Skin of body (tissue), 2 donors: ENCODE results near the gene CEP128. TPM values are rescaled to one million over a fixed set of nuclear protein-coding genes. Genes with fewer than 3 reads are reported as not detected.
A peak's percentile ranks its signal among the peaks of the same experiment; 100 is the strongest.
"Not testable (repeated sequence)": the region's sequence is repeated elsewhere in the genome, so short reads cannot be mapped to it uniquely, and the experiment has no call there.

Experiments
- DNase-seq: peaks from one replicate; lab custom pipeline; 2025; lab: John Stamatoyannopoulos, UW
- total RNA-seq: library from RNA; depleted of rRNA; stranded (reverse); fragments of >200 nt; gene quantifications from one replicate; pipeline ENCODE4 v1.2.3, GENCODE V29; 2014

Gene CEP128
- total RNA-seq, 1 donor from 2014 or later, result 11.8 TPM

DNA sequence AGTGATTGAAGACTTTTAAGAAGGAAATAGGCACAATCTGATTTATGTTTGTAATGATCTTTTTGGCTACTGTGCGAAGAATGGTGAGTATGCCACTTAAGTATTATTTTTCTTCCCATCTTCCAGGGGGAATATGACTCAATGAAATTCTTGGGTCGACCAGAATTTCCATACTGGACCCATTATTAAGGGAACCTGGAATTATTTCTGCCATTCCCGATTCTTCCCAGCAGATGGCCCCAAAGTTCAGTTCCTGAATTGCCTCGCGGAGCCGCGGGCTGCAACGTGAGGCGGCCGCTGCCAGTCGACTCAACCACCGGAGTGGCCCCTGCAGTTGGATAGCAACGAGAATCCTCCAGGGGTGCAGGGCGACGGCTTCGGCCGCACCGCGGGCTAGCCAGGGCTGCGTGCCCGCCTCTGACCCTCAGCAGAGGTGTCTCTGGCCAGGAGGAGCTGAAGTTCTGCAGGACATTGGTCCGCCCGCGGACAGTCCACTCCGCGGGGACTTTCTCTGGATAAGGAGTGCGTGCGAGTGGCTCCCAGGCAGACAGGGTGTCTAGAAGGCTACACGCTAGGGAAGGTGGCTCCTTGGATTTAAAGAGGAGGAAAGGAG is 13.3 kb upstream of the CEP128 start:
- peak; percentile 51 for DNase-seq

DNA sequence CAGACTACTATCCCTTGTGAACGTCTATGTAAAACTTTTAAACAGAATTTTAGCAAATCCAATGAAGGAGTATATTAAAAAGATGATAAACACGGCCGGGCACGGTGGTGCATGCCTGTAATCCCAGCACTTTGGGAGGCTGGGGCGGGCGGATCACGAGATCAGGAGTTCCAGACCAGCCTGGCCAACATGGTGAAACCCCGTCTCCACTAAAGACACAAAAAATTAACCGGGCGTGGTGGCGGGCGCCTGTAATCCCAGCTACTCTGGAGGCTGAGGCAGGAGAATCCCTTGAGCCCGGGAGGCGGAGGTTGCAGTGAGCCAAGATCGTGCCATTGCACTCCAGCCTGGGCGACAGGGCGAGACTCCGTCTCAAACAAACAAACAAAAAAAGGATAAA is 11.7 kb upstream of the CEP128 start:
- not testable (repeated sequence) for DNase-seq

DNA sequence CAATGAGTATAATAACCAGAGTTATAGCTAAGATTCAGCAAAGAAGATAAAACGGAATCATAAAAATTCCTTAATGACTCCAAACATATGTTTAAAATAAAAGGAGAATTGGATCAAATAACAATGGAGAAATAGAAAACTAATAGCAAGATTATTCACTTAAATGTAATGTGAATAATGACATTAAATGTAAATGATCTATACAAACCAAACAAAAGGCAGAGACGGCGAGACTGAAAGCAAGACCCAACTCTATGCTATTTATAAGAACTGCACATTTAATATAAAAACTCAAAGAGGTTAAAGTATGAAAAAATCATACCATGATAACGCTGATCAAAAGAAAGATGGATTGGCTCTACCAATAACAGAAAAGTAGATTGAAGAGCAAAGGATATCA is 10.0 kb upstream of the CEP128 start:
- no peak for DNase-seq

DNA sequence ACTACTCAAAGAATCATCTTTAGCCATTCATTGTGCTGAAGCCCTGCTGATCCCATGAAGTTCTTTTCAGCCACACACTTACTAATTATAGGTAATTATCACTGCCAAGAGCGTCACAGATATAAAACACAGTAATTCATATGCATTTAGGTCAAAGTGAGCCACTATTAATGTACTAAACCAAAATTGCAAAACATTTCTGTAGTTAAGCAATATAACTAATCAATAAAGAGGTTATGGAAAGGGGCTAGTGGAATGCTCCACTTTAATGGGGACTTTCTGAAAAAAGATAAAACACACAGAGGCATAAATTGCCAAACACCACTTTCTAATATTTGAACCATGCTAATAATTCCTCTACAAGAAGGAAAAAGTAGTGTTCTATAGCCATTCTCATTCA is 6.8 kb upstream of the CEP128 start:
- DNase-seq, result no peak

DNA sequence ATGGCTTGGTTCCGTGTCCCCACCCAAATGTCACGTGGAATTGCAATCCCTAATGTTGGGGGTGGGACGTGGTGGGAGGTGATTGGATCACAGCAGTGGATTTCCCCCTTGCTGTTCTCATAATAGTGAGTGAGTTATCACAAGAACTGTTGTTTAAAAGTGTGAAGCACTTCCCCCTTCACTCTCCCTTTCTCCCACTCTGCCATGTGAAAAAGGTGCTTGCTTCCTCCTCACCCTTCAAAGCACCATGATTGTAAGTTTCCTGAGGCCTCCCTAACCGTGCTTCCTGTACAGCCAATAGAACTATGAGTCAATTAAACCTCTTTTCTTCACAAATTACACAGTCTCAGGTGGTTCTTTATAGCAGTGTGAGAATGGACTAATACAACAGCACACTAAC is 5.3 kb upstream of the CEP128 start:
- no peak for DNase-seq

DNA sequence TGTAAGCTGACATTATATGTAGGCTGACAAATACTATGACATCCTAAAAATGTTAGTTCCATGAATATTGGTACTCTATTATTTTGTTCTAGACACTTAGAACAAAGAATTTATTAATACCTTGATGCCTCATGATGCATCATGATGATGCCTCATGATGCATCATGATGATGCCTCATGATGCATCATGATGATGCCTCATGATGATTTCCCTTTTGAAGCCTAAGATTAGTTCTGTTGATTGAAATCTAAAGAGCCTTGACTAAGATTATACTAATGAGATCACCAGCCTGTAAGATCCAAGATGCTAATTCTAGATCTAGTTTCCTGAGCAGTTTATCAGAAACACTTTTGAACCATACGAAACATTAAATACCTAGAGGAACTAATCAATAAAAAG is 4.6 kb upstream of the CEP128 start:
- no peak for DNase-seq

DNA sequence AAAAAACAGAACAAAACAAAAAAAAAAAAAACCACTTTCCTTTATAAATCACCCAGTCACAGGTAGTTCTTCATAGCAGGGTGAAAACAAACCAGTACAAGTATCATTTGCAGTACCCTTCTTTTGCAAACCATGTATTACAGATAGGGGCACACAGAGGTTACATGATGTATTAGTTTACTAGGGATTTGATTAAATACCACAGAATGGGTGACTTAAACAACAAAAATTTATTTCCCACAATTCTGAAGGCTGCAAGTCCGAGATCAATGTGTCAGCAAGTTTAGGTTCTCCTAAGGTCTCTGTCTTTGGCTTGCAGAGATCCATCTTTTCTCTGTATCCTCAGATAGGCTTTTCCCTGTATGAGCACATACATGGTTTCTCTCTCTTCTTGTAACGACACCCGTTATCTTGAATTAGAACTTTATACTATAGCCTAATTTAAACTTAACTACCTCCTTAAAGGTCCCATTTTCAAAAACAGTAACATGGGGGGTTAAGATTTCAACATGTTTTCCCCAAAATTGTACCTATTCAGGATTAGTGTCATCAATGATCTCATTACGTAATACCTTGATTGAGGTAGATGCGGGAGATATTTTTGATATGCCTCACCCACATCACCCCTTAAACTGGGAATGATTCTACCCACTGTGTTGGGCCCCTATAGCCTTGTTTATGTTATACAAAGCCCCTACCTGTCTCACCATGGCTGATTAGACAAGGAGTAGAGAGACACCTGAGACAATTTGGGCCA is 3.5 kb upstream of the CEP128 start:
- no peak for DNase-seq

DNA sequence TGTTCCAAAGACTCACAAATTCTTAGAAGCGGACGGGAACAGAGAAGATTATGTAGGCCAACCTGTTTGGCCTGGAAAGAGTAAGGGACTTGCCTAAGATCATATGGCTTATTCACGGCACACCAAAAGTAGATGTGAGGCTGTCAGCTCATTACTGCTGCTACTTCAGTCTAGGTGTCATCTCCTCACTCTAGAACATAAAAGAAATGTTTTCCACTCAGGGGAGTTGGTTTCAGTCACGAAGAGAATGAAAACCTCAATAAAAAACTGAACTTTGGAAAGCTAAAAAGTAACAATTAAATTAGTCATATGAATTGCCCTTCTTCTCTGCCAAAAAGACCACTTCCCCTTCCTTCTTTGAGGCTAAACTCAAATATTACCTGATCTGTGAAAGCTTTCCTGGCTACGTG is 658 bp upstream of the CEP128 start:
- no peak for DNase-seq

DNA sequence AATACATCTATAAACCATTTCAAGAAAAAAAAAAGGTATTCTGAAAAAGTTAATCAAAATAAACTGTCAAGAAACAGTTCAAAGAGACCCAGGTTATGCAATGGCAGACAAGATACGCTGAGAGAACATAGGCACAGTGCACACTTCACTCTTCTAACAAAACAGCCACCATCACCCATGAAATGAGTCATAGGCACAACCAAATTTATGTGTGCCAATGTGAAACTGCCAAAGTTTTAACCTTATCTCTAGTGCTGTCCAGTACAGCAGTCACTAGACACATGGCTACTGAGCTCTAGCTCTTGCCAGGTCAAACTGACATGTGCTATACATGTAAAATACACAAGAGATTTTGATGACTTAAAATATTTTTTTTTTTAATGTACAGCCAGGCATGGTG is 1.4 kb downstream of the CEP128 start:
- DNase-seq, result no peak

DNA sequence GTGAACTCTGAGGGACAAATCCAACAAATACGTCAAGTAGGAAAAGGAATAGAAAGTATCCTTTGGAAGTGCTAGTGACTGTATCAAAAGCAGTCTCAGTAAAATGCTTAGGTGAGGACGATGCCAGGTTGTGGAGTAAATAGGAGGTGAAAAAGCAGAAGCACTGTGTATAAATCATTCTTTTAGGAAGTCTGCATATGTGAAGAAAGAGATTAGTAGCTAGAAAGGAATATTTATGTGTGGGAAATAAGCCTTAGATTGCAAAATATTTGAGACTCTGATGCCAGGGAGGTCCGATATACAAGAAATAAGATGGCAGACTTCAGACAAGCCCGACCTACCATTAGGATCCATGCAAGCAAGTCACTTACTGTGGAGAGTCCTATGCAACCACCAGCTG is 7.9 kb downstream of the CEP128 start:
- DNase-seq, result no peak

DNA sequence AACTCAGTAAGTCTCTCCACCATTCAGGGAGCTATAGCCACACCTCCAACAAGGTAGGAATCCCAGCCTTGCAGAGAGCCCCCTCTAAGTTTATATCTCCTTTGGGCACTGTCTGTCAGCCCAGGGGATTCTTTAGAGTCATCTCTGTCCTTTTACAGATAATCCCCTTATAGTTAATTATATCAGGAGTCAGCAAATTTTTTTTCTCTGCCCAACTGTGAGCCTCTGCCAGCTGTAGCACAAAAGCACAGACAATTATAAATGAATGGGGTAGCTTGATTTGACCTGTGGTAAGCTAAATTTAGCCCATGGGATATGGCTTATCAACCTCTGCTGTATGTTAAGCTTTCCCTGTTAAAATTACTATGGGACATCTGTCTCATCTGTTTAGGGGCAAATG is 8.3 kb downstream of the CEP128 start:
- DNase-seq, result no peak

DNA sequence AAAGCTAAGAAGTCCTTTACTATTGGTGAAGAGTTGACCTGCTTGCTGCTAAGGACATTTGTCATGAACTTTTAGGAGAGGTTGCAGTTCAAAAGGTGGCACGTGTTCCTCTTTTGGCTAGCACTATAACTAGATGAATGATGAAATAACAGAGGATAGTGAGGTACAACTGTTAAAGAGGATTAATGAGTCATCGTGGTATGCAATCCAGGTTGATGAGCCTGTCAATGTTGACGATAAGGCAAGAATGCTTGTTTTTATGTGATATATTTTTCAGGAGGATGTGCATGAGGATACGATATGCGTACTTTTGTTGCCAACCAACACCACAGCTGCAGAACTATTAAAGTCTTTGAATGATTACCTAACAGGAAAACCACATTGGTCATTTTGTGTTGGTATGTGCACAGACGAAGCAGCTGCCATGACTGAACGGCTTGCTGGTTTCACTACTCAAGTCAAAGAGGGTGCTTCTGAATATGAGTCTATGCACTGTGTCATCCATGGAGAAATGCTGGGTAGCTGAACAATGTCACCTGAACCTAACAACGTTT is 10.6 kb downstream of the CEP128 start:
- DNase-seq, result no peak

DNA sequence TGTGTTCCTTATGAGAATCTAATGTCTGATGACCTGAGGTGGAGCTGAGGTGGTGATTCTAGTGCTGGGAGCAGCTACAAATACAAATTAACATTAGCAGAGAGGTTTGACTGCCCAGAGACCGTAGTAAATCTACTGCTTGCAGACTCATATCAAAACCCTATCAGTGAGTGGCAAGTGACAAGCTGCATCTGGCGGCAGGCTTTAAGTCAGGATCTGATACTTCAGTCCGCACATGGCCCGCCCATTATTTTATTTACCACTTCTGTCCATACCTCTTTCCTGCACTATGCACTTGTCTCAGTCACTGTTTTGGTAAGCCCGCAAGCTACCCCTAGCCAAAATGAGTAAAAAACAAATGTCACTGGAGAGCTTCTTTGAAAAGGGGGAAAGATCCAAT is 11.4 kb downstream of the CEP128 start:
- DNase-seq, result no peak

DNA sequence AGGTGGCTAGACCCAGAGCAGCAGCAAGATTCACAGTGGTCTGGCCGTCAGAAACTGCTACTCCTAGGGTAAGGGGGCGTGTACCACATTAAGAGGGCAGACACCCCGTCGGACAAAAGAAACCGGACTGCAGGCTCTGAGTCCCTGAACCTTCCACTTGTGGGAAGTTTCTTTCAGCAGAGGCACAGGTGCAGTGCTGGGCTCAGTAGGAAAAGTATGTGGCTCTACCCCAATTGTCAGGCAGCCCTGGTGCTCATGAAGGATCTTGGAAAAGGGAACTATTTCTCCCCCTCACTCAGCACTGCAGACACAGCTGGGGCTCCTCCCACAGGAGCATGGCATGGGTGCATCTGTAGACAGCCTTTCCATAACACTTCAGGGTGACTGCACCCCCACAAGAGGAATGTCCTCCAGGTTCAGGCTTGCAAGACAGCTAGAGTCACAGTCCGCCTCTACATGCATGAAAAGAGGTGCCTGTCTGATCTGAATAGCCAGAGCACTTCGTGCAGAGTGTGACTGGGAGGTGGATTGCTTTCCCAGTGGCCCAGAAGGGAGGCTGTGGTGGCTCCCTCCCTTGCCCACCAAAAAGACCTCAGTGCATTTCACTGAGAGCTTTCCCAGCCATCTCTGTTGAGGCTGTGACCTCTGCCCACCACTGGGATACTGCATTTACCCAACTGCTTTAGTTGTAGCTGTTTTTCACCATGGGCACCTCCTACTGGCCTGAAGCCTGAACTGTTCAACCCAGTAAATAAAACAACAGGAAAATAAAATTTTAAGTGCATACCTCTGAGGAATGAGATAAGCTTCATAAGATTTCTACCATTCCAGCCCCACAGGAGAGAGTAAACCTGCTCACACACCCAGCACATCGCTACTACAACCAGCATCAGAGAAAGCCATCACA is 14.2 kb downstream of the CEP128 start:
- no peak for DNase-seq

DNA sequence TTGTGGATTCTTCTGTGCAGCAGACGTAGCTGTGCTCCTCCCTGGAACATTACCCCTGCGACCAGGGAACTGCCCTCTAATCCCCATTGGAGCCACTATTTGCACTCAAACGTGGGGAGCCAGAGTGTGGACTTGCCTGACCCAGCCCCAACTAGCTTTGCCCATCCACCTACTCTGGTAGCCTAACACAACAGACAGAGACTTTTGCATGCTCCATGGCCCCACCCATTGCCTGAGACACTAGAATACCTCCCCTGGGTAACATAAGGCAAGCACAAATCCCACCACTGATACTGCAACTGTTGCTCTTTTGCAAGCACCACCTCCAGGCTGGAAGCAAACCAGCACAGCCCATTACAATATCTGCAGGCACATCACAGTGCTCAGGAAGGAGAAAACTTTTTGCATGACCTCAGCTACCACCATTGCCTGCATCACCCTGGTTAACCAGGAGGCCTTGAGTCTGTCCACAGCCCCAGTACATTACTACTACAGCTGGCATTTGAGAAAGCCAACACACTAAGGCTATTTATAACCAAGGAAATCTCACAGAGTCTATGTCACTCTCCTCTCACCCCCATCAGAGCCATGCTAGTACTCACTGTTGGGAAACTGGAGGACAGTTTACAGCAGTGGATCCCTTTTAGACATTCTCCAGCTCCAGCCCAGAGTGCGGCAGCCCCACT is 15.0 kb downstream of the CEP128 start:
- DNase-seq, result no peak

DNA sequence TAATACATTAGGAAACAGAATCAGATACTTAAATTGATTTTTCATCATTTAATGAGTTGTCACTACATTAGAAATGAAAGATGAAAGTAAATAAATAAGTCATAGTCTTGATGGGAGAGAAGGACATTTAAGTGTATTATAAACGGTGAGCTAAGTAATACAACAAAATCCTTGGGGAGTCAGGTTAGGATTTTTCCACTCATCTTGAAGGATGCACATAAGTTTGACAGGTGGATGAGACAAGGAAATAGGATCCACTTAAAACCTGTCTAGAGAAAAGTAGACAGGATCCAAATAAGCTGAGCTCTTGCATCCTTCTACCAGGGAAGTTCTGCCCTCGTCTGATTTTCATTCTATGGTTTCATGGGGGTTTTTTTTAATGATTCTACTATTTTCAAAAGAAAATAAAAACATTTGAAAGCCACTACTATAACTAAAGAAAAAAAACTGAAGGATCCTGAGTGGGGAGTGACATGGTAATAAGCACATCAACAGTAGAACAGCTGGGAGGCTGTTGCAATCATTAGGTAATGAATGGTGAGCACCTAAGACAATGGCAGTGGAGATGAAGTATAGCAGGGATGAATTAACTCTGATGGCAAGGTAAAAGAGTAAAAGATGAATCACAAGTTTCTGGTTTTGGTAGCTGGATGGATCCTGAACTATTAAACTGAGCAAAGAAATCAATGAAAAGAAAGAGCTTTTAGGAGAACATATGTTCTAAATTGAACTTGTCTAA is 17.0 kb downstream of the CEP128 start:
- no peak for DNase-seq

DNA sequence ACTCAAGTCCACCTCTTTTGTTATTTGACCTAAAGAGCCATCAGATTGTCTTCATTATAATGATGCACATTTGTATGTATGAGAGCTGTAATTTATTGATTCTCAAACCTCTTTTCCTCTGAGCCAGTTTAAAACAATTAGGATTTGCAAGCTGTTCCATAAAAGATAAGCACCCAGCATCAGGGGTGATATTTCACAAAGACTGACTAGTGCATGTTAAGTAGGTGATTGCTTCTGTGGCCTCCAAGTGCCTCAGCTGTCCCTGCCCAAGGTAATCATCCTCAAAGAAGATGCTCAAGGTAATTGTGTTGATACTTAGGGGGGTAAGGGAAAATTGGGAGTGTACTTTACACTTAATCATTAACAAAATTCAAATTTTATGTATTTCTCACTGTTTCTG is 18.2 kb downstream of the CEP128 start:
- DNase-seq, result no peak

DNA sequence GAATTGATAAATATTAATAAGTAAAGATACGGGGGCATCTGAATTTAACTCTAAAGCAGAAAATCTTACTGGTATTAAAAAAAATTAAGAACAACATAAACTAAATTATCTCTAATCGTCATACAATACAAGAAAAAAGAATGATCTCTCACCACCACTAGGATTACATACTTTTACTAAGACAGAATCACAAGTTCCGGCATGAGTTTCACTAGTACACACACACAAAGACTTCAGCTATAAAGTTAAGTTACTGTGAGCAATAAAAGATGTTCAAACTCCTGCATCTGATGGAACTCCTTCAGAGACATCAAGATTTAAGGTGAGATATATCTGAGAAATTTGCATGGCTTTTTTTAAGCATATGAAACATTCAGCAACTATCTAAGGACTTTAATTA is 21.9 kb downstream of the CEP128 start:
- DNase-seq, result no peak

DNA sequence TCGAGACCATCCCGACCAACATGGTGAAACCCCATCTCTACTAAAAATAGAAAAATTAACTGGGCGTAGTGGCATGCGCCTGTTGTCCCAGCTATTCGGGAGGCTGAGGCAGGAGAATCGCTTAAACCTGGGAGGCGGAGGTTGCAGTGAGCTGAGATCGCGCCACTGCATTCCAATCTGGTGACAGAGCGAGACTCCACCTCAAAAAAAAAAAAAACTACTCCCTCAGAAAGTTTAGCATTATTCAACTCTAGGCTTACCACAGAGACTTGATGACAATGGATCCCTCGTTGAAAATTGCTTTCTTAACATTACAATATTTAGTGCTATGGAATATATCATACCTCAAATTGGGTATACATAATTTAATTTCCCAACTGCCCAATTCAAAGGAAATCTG is 29.5 kb downstream of the CEP128 start:
- not testable (repeated sequence) for DNase-seq

DNA sequence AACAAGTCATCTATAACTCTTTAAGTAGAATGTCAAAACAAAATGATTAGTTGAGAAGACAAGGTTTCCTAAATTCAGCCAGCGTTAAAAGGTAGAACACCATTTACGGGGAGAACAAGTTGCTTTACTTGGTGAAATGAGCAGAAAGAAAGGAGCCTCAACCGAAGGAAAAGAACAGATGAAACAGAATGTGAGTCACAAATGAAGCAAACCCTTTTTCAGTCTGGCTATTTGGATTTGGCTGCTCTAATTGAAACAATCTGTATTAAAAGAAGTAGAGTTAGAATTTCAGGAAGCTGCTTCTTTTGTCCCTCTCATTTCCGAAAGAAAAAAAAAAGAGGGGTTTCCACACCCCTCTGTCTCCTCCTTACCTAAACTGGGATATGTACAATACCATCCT is 34.6 kb downstream of the CEP128 start:
- DNase-seq, result no peak

DNA sequence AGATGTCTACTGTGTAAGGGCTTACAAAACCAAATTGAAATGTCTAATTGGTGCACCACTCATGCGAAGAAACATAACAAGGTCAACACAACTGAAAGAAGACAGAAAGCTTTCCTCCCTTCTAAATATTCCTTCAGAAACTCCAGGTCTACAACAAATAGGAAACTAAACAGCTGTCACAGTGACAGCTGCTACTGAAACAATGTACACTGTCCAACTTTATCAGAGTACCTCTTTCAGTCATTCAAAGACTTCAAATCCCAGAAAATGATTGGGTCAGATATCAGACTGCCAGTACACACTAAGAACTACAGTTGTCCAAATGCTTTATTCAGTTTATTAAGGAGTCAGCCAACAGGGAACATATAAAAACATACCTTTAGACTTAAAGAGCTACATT is 35.2 kb downstream of the CEP128 start:
- no peak for DNase-seq
